Epithelial cell of prostate (primary cell): Measurements from ENCODE around the gene NKAP.
"Not testable (repeated sequence)": the region's sequence is repeated elsewhere in the genome, so short reads cannot be mapped to it uniquely, and the experiment has no call there.

Experiments used
- DNase-seq: peaks from one replicate; pipeline ENCODE4 v3.0.0-alpha.2; 2011; ENCODE audit warnings: low read depth, low spot score
- H3K27ac ChIP-seq: fragments of 450-650 bp; 2 replicates; pipeline ENCODE4 v1.5.1; 2017; ENCODE audit warnings: mild to moderate bottlenecking

The NKAP gene

GRCh38 chrX:119943185-119943988 is at the start of gene NKAP:
TSS of gene NKAP (minus strand) at chrX:119943751. CDS start at chrX:119943605, 146 bp downstream.
- DNase-seq: peak; percentile 65
- peak within 1 kb of the TSS; percentile 86 for H3K27ac ChIP-seq

- DNase-seq: no peak
- no peak overlapping the region for H3K27ac ChIP-seq
These were observed 47.6 kb upstream of the NKAP start for GRCh38 chrX:119991005-119991787.

- no peak overlapping the region for H3K27ac ChIP-seq
- no peak for DNase-seq
These were observed 47.0 kb upstream of the NKAP start for GRCh38 chrX:119990556-119991004.

GRCh38 chrX:119989905-119990555 is 46.5 kb upstream of the NKAP start:
- no peak for DNase-seq
- no peak overlapping the region for H3K27ac ChIP-seq

DNA sequence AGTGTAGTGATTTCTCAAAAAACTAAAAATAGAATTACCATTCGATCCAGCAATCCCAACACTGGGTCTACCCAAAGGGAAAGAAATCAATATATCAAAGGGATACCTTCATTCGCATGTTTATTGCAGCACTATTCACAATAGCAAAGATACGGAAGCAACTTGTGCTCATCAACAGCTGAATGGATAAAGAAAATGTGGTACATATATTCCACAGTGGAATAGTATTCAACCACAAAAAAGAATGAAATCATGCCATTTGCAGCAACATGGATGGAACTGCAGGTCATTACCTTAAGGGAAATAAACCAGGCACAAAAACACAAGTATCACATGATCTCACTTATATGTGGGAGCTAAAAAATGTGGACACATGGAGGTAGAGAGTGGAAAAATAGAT is 42.7 kb upstream of the NKAP start:
- no peak for DNase-seq
- no peak overlapping the region for H3K27ac ChIP-seq

DNA sequence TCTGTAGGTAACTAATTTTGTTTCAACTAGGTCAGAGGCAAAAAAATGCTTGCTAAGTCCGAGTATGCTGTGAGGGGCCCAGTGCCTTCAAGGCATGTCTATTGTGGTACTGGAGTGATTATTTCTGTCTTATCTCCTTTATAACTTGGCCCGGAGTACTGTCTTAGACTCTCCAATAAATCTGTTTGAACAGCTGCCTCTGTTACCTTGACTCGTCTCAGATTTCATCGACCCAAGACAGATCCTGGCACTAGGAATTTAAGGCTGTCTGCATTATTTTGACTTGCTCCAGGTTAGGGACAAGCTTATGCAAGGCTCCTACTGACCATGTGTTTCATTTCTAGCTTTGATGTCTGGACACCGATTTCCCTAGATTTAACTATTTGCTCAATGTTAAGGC is 41.1 kb upstream of the NKAP start:
- DNase-seq: no peak
- H3K27ac ChIP-seq: no peak overlapping the region

DNA sequence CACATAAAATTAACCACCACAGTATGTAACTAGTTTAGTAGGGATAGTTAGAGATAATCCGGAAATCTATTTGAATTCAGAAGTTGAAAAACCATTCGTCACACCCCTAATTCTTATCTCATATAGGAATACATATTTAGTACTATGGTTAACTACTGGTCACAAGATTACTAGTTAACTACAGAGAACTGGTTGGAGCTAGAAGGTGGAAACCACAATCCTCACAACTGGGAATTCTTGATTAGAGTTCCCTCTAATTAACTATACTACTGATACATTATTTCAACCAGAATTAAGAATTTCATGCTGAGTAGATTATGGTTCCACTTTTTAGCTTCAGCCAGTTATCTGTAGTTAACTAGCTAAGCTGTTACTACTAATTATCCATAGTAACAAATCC is 39.9 kb upstream of the NKAP start:
- DNase-seq: no peak
- H3K27ac ChIP-seq: no peak overlapping the region

DNA sequence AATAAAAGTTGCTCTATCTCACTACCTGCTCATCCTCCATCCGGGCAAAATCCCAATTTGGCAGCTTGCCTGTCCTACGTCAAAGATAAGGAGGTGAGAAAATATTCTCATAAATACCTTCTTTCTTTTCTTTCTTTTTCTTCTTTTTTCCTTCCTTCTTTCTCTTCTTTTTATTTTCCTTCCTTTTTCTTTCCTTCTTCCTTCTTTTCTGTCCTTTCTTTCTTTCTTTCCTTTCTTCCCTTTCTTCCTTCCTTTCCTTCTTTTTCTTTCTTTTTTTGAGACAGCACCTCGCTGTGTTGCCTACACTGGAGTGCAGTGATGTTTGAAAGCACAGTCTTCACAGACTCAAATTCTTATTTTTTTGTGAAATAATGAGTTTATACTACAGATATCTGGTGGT is 38.6 kb upstream of the NKAP start:
- no peak for DNase-seq
- H3K27ac ChIP-seq: no peak overlapping the region

DNA sequence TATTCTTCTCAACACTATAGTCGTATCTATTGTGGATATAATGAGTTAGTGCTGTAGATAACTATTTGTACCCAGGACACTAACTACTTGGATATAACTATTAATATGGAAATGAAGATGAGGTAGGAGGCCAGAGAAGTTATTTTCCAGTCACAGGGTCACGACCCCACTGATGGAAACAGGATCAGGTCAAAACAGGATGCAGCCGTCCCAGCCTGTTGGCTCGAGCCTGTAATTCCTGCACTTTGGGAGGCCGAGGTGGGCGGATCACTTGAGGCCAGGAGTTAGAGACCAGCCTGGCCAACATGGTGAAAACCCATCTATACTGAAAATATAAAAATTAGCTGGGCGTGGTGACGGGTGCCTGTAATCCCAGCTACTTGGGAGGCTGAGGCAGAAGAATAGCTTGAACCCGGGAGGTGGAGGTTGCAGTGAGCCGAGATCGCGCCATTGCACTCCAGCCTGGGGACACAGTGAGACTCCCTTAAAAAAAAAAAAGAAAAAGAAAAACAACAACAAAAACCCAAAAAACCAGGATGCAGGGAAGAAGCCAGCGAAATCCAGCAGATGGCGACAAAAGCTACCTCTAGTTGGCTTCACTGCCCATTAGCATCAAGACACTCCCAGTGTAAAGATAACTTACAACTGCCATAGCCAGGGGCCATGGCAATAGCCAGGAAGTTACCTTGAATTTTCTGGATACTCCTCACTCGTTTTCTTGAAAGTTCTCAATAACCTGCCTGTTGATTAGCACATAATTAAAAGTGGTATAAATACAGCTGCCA is 37.9 kb upstream of the NKAP start:
- no peak overlapping the region for H3K27ac ChIP-seq
- DNase-seq: no peak

- DNase-seq, H3K27ac ChIP-seq: not testable (repeated sequence)
These were observed 33.6 kb upstream of the NKAP start for GRCh38 chrX:119977172-119977571.

DNA sequence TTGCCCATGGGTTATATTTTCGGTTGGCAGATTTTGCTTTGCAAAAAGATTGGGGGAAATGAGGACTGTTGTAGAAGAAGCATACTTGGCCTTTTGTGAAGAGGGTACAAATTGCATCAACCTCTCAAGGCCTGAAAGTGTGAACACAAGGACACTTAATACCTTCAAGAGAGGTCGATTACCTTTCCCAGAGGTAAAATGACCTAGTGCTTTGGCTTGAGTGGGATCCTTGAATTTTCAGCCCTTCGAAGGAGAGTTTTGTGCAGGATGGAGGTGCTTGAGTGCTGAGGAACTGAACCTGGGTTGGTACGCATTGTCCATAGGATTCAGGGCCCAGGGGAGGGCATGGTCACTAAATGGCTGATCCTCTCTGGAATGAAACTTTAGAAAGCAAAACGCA is 27.6 kb upstream of the NKAP start:
- no peak for DNase-seq
- H3K27ac ChIP-seq: no peak overlapping the region

- DNase-seq: no peak
- no peak overlapping the region for H3K27ac ChIP-seq
These were observed 27.0 kb upstream of the NKAP start for GRCh38 chrX:119970574-119970973.

DNA sequence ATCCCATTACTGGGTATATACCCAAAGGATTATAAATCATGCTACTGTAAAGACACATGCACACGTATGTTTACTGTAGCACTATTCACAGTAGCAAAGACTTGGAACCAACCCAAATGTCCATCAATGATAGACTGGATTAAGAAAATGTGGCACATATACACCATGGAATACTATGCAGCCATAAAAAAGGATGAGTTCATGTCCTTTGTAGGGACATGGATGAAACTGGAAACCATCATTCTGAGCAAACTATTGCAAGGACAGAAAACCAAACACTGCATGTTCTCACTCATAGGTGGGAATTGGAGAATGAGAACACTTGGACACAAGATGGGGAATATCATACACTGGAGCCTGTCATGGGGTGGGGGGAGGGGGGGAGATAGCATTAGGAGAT is 23.3 kb upstream of the NKAP start:
- not testable (repeated sequence) for DNase-seq, H3K27ac ChIP-seq

- no peak overlapping the region for H3K27ac ChIP-seq
- no peak for DNase-seq
These were observed 17.1 kb upstream of the NKAP start for GRCh38 chrX:119960625-119961024.

DNA sequence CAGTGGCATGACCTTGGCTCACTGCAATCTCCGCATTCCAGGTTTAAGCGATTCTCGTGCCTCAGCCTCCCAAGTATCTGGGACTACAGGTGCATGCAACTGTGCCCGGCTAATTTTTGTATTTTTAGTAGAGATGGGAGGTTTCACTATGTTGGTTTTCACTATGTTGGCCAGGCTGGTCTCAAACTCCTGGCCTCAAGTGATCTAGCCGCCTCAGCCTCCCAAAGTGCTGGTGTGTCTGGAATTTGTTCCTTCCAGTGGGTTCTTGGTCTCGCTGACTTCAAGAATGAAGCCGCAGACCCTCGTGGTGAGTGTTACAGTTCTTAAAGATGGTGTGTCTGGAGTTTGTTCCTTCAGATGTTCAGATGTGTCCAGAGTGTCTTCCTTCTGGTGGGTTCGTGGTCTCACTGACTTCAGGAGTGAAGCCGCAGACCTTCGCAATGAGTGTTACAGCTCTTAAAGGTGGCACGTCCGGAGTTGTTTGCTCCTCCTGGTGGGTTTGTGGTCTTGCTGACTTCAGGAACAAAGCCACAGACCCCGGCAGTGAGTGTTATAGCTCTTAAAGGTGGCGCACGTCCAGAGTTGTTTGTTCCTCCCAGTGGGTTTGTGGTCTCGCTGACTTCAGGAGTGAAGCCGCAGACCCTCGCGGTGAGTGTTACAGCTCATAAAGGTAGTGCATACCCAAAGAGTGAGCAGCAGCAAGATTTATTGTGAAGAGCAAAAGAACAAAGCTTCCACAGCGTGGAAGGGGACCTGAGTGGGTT is 12.4 kb upstream of the NKAP start:
- DNase-seq, H3K27ac ChIP-seq: not testable (repeated sequence)

GRCh38 chrX:119954374-119954773 is 10.8 kb upstream of the NKAP start:
- H3K27ac ChIP-seq: no peak overlapping the region
- no peak for DNase-seq

DNA sequence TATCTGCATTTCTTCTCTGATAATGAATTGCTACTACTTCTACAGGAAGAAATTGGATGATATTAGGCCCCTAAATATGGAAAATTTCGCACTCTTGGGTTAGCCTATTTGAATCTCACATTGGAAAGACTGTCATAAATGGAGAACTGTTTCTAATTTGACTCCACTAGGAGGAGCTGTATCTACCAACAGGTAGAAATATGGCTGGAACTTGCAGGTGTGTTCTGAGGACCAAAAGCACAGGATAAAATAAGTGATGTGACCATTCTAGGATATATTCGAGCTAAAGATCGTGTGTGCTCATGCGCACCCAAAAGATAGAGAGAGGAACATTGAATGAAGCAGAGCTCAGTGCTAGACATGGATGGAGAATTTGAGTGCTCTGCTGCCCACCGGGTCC is 4.8 kb upstream of the NKAP start:
- H3K27ac ChIP-seq: no peak overlapping the region
- DNase-seq: no peak

DNA sequence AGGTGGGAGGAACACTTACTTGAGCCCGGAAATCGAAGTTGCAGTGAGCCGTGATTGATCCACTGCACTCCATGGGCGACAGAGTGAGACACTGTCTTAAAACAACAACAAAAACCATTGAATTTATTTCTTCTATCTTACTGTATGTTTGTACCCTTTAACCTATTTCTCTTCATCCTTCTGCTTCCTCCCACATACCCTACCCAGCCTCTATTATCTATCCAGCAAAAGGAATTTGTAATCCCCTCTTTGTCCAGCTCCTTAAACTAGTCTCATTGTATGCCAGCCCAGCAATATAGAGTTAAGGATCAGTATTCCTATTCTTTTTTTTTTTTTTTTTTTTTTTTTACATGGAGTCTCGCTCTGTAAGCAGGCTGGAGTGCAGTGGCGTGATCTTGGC is 1.9 kb upstream of the NKAP start:
- no peak overlapping the region for H3K27ac ChIP-seq
- no peak for DNase-seq

GRCh38 chrX:119942831-119943184 is 743 bp downstream of the NKAP start:
- DNase-seq: no peak
- peak overlapping the region; percentile 86 for H3K27ac ChIP-seq
